ENCODE measurements around the gene PLA2G12B.

DNA sequence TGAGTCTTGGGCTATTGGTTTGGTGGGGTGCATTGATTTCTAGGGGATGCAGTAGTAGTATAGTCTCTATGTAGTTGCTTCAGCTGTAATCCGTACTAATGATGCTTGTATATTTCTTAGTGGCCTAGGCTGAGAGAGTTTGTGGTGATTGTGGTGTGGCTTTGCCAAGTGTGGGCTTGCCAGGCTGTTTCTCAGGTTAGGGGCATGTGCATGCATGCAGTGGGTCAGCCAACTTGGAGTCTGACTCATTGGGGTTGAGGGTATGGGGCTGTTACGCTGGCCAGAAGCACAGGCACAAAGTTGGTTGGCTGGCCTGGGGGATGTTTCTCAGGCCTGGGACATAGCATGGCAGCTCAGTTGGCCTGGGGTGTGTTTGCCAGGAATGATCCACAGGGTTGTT is 25.7 kb upstream of the PLA2G12B start:
- TF ChIP-seq, protein P1, sequence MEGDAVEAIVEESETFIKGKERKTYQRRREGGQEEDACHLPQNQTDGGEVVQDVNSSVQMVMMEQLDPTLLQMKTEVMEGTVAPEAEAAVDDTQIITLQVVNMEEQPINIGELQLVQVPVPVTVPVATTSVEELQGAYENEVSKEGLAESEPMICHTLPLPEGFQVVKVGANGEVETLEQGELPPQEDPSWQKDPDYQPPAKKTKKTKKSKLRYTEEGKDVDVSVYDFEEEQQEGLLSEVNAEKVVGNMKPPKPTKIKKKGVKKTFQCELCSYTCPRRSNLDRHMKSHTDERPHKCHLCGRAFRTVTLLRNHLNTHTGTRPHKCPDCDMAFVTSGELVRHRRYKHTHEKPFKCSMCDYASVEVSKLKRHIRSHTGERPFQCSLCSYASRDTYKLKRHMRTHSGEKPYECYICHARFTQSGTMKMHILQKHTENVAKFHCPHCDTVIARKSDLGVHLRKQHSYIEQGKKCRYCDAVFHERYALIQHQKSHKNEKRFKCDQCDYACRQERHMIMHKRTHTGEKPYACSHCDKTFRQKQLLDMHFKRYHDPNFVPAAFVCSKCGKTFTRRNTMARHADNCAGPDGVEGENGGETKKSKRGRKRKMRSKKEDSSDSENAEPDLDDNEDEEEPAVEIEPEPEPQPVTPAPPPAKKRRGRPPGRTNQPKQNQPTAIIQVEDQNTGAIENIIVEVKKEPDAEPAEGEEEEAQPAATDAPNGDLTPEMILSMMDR (IDR thresholded peaks at IDR 0.05), result no peak
- no peak for TF ChIP-seq POLR2A (IDR thresholded peaks at IDR 0.05; ENCODE audit: low read depth)
- no peak for TF ChIP-seq POLR2AphosphoS5 (IDR thresholded peaks at IDR 0.05)

Data from esophagus muscularis mucosa (tissue), 3 donors.